Upper lobe of left lung (tissue), 4 donors: Measurements from ENCODE around the gene CNTNAP2.

ENCODE experiments used
- EP300 ChIP-seq, 4 donors: sonication (generic); formaldehyde crosslinking; IDR thresholded peaks; one replicate each; pipeline ENCODE4 v1.5.1; 2017; ENCODE audit warnings: antibody characterized with exemption in 4 of 4, control low read depth in 2 of 4
- POLR2A ChIP-seq, 4 donors: fragments of 450-650 bp; IDR thresholded peaks; one replicate each; pipeline ENCODE4 v1.5.1; 2016 to 2017; ENCODE audit warnings: antibody characterized with exemption in 4 of 4, mild to moderate bottlenecking in 2 of 4
- POLR2AphosphoS5 ChIP-seq, 2 donors: sonication (generic); formaldehyde crosslinking; IDR thresholded peaks; one replicate each; pipeline ENCODE4 v1.5.1; 2017; ENCODE audit warnings: antibody characterized with exemption in 2 of 2
- TF ChIP-seq, protein P1 (sequence below), 6 experiments: fragments of 450-650 bp in 4 of 6; fragments of 200-600 bp in 2 of 6; sonication (generic) in 2 of 6; IDR thresholded peaks; one replicate each; pipeline ENCODE4 v1.5.1; 2016 to 2019; ENCODE audit warnings: antibody characterized with exemption in 6 of 6

DNA sequence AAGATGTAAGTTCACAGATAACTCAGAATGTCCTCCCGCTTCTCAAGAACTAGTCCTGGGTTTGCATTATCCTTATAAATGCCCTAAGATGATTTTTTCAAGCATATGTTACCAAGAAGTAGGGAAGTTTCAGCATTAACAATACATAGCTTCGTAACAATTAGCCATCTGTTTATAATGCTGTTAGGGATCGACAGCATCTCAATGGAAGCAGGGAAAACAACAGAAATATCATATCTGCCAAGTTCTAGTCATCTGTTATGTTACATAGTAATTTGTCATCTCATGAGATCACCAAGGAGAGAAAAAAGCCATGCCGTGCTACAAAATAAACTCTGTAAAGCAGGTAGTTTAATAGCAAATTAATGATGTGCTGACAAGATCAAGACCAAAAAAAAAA lies 1742.4 kb downstream of the CNTNAP2 start:
- TF ChIP-seq, protein P1, sequence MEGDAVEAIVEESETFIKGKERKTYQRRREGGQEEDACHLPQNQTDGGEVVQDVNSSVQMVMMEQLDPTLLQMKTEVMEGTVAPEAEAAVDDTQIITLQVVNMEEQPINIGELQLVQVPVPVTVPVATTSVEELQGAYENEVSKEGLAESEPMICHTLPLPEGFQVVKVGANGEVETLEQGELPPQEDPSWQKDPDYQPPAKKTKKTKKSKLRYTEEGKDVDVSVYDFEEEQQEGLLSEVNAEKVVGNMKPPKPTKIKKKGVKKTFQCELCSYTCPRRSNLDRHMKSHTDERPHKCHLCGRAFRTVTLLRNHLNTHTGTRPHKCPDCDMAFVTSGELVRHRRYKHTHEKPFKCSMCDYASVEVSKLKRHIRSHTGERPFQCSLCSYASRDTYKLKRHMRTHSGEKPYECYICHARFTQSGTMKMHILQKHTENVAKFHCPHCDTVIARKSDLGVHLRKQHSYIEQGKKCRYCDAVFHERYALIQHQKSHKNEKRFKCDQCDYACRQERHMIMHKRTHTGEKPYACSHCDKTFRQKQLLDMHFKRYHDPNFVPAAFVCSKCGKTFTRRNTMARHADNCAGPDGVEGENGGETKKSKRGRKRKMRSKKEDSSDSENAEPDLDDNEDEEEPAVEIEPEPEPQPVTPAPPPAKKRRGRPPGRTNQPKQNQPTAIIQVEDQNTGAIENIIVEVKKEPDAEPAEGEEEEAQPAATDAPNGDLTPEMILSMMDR (IDR thresholded peaks at IDR 0.05) = no peak
- TF ChIP-seq EP300 (IDR thresholded peaks at IDR 0.05) (no peak), POLR2A (IDR thresholded peaks at IDR 0.05) (no peak), POLR2AphosphoS5 (IDR thresholded peaks at IDR 0.05) (no peak)
